Mononuclear cell (primary cell): ENCODE measurements around the gene OR5J2. TPM values are rescaled to one million over a fixed set of nuclear protein-coding genes. Genes with fewer than 3 reads are reported as not detected.
"Not testable (repeated sequence)": the region's sequence is repeated elsewhere in the genome, so short reads cannot be mapped to it uniquely, and the experiment has no call there.

ENCODE experiments used
- H3K27me3 ChIP-seq: 2 replicates; pipeline ENCODE4 v1.6.0; 2011; ENCODE audit warnings: low read length, control low read depth; ENCODE audit not compliant: insufficient read depth
- H3K4me1 ChIP-seq: 2 replicates; pipeline ENCODE4 v1.5.1; 2011; ENCODE audit warnings: mild to moderate bottlenecking, low read length, control low read depth; ENCODE audit not compliant: insufficient read depth
- H3K4me3 ChIP-seq: 2 replicates; pipeline ENCODE4 v1.5.1; 2011; ENCODE audit warnings: mild to moderate bottlenecking, low read length, moderate library complexity
- H3K9me3 ChIP-seq: 2 replicates; pipeline ENCODE4 v1.5.1; 2011; ENCODE audit warnings: low read depth, mild to moderate bottlenecking, control low read depth, low read length
- total RNA-seq: library from RNA; depleted of rRNA; stranded (reverse); fragments of >200 nt; gene quantifications from one replicate; pipeline ENCODE4 v1.2.3, GENCODE V29; 2012

OR5J2 gene
- total RNA-seq: not detected

DNA sequence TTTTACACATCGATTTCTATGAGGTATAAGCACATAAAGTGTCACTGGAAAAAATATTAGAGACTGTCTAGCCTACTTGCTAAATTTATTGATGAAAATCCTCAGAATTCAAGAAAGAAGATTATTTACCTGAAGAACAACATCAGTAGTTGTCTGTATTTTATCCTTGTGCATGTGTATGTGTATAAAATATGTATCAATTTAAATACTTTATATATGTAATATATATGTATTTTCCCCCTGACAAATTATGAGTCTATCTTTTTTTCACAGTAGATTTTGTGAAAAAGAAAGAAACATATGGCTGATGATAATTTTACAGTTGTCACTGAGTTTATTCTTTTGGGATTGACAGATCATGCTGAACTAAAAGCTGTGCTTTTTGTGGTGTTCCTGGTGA, at the start of gene OR5J2:
Gene OR5J2, plus strand, starts transcription at position 301 of the 400 bp plus-strand sequence. Its CDS starts 0 bp downstream, at position 301.
- no peak within 1 kb of the TSS for H3K4me3 ChIP-seq
- no peaks in the 10 kb centered on the region for H3K27me3 ChIP-seq
- peaks cover 10% of the 10 kb centered on the region for H3K9me3 ChIP-seq
- no peaks in the 10 kb centered on the region for H3K4me1 ChIP-seq

DNA sequence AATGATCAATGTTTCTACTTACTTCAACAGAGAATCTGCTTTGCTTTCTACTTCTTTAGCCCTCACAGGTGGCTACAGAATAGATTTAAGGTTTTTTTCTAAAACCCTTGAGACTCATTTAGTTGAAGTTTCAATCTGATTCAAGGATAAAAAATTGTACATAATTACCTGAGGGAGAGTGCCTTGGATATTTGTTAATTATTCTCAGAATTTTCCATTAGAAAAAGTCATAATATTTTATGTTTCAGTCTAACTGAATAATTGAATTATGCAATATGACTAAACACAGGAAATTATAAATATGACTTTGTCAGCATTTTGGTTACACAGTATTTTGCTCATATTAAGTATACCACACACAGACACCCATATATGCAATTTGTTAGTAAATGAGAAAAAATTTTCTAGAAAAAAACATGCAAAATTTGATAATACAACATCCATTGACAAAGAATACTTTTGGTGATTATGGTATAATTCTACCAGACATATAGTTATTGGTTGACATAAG, 36.2 kb upstream of the OR5J2 start, which contains the start of gene OR8J3:
Gene OR8J3, minus strand, starts transcription at position 51 of the 511 bp plus-strand sequence. CDS start 2,483 bp downstream, outside the sequence.
- Histone ChIP-seq H3K4me3 (no peak within 1 kb of the TSS), H3K27me3 (no peaks in the 10 kb centered on the region), H3K4me1 (no peaks in the 10 kb centered on the region), H3K9me3 (no peaks in the 10 kb centered on the region)

DNA sequence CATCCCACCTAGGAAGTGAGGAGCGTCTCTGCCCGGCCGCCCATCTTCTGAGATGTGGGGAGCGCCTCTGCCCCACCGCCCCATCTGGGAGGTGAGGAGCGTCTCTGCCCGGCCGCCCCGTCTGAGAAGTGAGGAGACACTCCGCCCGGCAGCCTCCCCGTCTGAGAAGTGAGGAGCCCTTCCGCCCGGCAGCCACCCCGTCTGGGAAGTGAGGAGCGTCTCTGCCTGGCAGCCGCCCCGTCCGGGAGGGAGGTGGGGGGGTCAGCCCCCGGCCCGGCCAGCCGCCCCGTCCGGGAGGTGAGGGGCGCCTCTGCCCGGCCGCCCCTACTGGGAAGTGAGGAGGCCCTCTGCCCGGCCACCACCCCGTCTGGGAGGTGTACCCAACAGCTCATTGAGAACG, 32.7 kb upstream of the OR5J2 start:
- not testable (repeated sequence) for H3K9me3 ChIP-seq, H3K4me1 ChIP-seq, H3K4me3 ChIP-seq, H3K27me3 ChIP-seq

DNA sequence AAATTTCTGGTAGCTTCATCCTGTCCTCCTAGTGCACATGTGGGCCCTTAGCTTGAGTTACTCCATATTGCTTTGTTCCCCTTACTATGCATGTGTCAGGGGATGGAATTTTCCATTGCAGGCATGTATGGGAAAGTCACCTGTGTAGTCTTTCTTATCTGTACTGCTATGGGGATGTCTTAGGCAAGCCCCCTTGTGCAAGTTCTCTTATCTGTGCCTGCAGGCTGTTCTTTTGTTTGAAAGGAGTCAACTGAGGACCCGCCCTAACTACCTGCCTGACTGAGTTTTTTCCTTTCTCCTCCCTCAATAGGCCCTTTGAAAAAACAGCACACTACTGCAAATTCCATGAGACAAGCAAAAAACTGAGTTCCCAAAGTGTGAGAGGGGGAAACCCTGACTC, 25.0 kb upstream of the OR5J2 start:
- no peaks in the 10 kb centered on the region for H3K27me3 ChIP-seq
- H3K9me3 ChIP-seq: peaks cover 12% of the 10 kb centered on the region
- no peaks in the 10 kb centered on the region for H3K4me1 ChIP-seq
- no peak overlapping the region for H3K4me3 ChIP-seq

DNA sequence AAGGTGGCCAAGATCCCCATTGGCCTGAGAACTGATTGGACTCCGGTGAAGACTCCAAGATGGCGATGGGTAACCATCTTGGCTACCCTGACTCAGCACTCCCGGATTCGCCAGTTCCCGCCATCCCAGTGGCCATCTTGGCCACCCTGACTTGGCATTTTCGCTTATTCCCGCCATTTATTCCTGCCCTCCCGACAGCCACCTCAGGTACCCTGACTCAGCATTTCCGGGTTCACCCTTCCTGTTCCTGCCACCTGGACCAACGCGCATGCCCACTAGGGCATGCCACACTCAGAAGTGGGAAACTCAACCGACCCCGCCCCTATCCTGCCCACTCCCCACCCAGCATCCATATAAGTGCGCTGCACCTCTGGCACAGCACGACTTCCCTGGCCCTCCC, 24.1 kb upstream of the OR5J2 start:
- Histone ChIP-seq H3K4me3 (no peak overlapping the region), H3K27me3 (no peaks in the 10 kb centered on the region), H3K9me3 (peaks cover 18% of the 10 kb centered on the region), H3K4me1 (no peaks in the 10 kb centered on the region)

DNA sequence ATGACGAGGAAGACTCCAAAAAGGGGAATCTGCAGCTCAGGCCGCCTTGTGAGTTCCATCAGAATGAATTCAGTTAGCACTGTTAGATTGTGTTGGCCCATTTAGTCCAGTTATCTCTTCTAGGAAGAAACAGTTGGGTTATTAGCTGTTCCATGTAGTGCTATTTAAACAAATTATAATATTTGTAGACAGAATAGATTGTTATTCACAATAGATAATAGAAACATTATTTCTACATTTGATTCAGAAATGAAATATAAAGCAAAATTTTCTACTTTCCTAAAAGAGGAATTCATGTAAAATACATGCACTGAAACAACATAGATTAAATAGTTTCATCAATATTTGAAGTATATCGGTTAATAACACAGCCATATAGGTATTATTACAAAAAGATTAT, 16.2 kb upstream of the OR5J2 start, which contains the start of gene OR8K5:
Gene OR8K5, minus strand, starts transcription at position 101 of the 400 bp plus-strand sequence. Its CDS starts 0 bp downstream, at position 101.
- Histone ChIP-seq H3K4me1 (no peaks in the 10 kb centered on the region), H3K27me3 (no peaks in the 10 kb centered on the region), H3K9me3 (peaks cover 13% of the 10 kb centered on the region), H3K4me3 (no peak within 1 kb of the TSS)

DNA sequence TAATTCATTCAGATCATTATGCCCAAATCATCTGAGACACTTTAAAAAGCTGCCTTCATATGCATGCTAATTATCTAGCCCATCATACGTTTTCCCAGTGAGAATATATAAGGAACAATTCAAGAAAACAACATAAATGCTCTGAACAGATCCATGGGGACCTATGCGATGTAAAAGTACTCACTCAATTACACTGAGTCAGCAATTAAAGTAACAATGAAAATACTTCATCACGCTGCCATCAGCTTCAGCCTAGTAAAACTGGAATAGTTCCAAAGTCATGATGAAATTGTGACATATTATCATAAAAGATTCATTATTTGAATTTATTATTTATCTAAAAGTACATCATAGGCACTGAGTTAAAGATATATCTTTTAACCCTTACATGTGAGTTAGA, 12.6 kb upstream of the OR5J2 start:
- Histone ChIP-seq H3K27me3 (no peaks in the 10 kb centered on the region), H3K4me3 (no peak overlapping the region), H3K4me1 (no peaks in the 10 kb centered on the region), H3K9me3 (no peaks in the 10 kb centered on the region)

DNA sequence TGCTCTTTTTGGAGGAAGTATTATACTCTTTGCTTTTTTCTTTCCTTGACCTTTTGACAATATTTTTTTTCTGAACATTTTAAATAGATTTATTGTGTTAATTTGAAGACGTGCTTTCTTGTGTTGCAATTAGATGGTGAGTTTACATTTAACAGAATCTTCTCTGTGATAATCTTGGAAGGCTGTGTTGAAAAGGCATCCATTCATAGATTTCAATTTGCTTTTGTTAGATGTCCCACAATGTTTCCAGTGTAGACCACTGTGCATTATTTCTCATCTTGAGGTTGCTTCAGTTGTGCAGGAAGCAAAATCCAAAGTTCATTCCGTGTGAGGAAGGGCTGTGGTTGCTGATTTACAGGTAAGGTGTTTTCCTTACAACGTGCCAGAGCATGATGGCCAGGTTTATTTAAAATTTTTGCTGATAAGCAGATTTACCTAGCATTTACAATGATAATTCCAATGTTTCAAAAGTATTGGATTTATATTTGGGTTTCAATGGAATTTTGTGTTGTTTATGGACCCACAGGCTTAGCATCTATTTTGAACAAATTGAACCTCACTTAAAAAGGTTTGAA, 4.1 kb upstream of the OR5J2 start:
- Histone ChIP-seq H3K9me3 (no peaks in the 10 kb centered on the region), H3K4me3 (no peak overlapping the region), H3K27me3 (no peaks in the 10 kb centered on the region), H3K4me1 (no peaks in the 10 kb centered on the region)

DNA sequence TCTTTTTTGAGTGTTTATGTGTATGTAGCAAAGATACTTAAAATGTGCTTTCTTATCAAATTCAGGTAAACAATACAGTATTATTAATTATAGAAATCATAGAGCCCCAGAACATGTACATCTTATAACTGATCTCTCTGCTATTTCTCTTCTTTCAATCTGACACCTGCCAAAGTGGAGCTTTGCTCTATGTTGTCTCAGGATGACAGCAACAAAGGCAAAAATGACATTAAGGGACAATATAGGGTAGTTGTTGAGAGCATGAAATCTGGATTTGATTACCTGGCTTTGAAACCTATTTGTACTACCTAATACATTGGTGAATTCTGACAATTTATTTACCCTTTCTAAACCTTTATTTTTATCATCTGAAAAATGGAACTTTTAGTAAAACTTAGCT, 7.0 kb downstream of the OR5J2 start:
- Histone ChIP-seq H3K9me3 (peaks cover 10% of the 10 kb centered on the region), H3K4me1 (no peaks in the 10 kb centered on the region), H3K4me3 (no peak overlapping the region), H3K27me3 (no peaks in the 10 kb centered on the region)

DNA sequence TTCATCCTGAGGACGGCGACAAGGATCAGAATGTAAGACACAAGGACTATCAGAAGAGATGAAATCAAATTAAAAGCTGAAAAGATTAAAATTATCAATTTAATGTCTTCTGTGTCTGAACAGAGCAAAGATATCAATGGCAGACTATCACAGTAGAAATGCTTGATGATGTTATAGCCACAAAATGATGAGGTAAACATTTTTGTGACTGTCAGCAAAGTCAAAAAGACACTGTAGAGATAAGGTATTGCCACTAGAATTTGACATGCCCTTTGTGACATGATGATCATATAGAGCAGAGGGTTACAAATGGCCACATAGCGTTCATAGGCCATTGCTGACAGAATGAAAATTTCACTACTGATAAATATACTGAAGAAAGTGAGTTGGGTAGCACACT, 12.2 kb downstream of the OR5J2 start:
- Histone ChIP-seq H3K4me1 (no peaks in the 10 kb centered on the region), H3K27me3 (no peaks in the 10 kb centered on the region), H3K4me3 (no peak overlapping the region), H3K9me3 (peaks cover 5% of the 10 kb centered on the region)

DNA sequence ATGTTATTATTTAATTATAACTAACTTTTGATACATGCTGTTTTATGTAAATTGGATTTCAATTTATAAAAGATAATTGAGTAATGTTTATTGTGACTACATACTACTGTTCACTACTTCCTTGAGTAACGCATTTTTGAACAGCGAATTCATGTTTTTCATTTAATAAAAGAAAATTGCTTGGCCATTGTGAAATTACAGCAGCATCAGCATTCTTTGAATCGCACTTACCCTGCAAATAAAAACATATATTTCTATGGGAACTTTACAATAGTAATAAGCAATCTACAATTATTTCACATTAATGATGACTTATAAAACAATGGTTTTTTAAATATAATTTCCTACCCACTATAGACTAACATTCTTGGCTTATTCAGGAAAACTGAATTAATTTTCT, 20.3 kb downstream of the OR5J2 start:
- Histone ChIP-seq H3K9me3 (peaks cover 5% of the 10 kb centered on the region), H3K27me3 (no peaks in the 10 kb centered on the region)

DNA sequence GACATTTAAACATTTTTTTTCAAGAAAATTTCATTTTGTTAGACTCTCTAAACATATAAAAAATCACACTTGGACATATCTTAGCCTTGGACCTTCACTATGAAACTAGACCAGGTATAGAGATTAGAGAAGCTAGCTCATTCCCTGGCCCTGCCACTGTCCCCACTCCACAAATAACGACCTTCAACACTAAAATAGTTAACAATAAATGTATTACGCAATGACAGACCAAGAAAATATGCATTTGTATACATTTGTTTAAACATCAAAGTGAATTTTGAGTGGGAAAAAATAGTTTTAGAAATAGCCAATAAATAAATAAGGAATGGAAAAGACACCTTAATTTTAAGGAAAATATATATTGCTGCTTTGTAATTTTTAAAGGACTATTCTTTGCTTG, 20.9 kb downstream of the OR5J2 start:
- no peaks in the 10 kb centered on the region for H3K4me1 ChIP-seq
- no peaks in the 10 kb centered on the region for H3K27me3 ChIP-seq
- peaks cover 5% of the 10 kb centered on the region for H3K9me3 ChIP-seq
- no peak overlapping the region for H3K4me3 ChIP-seq

More for the DNA sequence above, 20.3 kb downstream of the OR5J2 start:
- Histone ChIP-seq H3K4me1 (no peaks in the 10 kb centered on the region), H3K4me3 (no peak overlapping the region)

DNA sequence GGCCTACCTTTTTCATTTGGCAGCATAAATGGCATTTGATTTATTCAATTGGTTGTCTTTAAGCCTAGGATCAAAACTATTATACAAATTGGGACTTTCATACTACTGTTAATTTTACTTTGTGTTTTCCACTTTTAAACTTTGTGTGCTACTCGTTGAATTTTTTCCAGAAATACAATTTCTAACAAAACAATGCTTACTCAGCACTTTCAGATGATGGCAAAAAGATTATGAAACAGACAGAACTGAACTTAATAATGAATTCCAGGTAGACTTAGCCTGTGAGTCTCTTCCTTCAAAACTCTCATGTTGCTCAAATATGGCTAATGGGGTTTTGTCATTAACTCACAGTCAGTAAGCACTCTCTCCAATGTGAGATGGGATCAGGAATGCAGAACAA, 31.4 kb downstream of the OR5J2 start:
- Histone ChIP-seq H3K4me1 (no peaks in the 10 kb centered on the region), H3K4me3 (no peak overlapping the region), H3K27me3 (no peaks in the 10 kb centered on the region), H3K9me3 (peaks cover 5% of the 10 kb centered on the region)

DNA sequence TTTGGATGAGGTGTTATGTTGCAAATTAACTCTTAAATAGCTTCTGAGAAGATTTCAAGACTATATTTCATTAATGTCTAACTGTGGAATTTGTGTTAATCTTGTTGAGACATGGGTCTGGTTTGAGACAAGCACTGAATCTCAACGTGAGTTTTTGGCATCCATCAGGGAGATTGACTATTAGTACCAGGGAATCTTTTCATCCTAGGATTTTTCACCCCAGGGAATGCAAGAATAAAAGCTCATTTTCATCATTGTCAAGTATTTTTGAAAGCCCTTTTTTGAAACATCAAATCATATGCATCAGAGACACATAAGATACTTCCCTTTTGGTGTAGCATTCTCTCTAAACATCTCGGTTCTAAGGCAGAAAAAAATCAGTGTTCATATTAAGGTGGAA, 38.1 kb downstream of the OR5J2 start:
- no peaks in the 10 kb centered on the region for H3K4me1 ChIP-seq
- no peaks in the 10 kb centered on the region for H3K27me3 ChIP-seq
- no peak overlapping the region for H3K4me3 ChIP-seq
- H3K9me3 ChIP-seq: no peaks in the 10 kb centered on the region

DNA sequence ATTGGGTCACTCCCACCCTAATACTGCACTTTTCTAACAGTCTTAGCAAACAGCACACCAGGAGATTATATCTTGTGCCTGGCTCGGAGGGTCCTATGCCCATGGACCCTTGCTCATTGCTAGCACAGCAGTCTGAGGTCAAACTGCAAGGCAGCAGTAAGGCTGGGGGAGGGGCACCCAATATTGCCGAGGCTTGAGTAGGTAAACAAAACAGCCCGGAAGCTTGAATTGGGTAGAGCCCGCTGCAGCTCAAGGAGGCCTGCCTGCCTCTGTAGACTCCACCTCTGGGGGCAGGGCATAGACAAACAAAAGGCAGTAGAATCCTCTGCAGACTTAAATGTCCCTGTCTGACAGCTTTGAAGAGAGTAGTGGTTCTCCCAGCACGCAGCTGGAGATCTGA, 43.3 kb downstream of the OR5J2 start:
- H3K27me3 ChIP-seq, H3K4me1 ChIP-seq, H3K9me3 ChIP-seq, H3K4me3 ChIP-seq: not testable (repeated sequence)
